A549 (cell line): ENCODE data around the gene ZBED1. TPM values are rescaled to one million over a fixed set of nuclear protein-coding genes. Genes with fewer than 3 reads are reported as not detected.
"Not testable (repeated sequence)": the region's sequence is repeated elsewhere in the genome, so short reads cannot be mapped to it uniquely, and the experiment has no call there.

Experiments
- ATAC-seq, 2 experiments: fragments of 200-7000 bp in 1 of 2; fragments of >200 bp in 1 of 2; cut with Nextera tagmentation in 1 of 2; cut with Tn5 transposase in 1 of 2; 3 replicates each; pipeline versions ENCODE4 v1.8.0 to v1.9.1; 2018 to 2020; ENCODE audit warnings: mild to moderate bottlenecking in 1 of 2, moderate library complexity in 1 of 2
- CTCF ChIA-PET: fragments of 300-600 bp; sonication (Branson Sonifier 250); formaldehyde crosslinking; extraction: SDS; loops from one replicate; lab custom pipeline; 2021; ENCODE audit warnings: antibody characterized with exemption, inconsistent platforms; lab: Yijun Ruan, JAX
- POLR2A ChIA-PET: fragments of 350-600 bp; formaldehyde crosslinking; extraction: SDS; loops from one replicate; lab custom pipeline; 2021; ENCODE audit warnings: antibody characterized with exemption, inconsistent platforms; lab: Yijun Ruan, JAX
- DNase-seq, 2 experiments: peaks; one replicate each; pipeline versions ENCODE4 v3.0.0 to v3.0.0-alpha.2; 2011 to 2016; ENCODE audit warnings: low read depth in 1 of 2, low spot score in 1 of 2
- FAIRE-seq: peaks from 2 replicates; lab custom pipeline; 2011; peaks lifted over from hg19 to GRCh38; lab: Jason Lieb, UNC
- H3K27ac ChIP-seq, 2 experiments: fragments of >200 bp; sonication (Bioruptor Twin); formaldehyde crosslinking; 3 replicates each; pipeline ENCODE4 v1.5.1; 2016 to 2017
- H3K4me1 ChIP-seq: fragments of >200 bp; sonication (Bioruptor Twin); formaldehyde crosslinking; 3 replicates; pipeline ENCODE4 v1.6.1; 2016
- H3K4me2 ChIP-seq: fragments of >200 bp; sonication (Bioruptor Twin); formaldehyde crosslinking; 3 replicates; pipeline ENCODE4 v1.6.1; 2016
- H3K4me3 ChIP-seq: fragments of >200 bp; sonication (Bioruptor Twin); formaldehyde crosslinking; 3 replicates; pipeline ENCODE4 v1.5.1; 2016
- H3K9me3 ChIP-seq: fragments of >200 bp; sonication (Bioruptor Twin); formaldehyde crosslinking; 3 replicates; pipeline ENCODE4 v1.6.1; 2016
- ATOH8 ChIP-seq: fragments of 250-450 bp; sonication (Bioruptor Pico); IDR thresholded peaks from 2 replicates; pipeline ENCODE4 v1.5.0; 2020; ENCODE audit warnings: low read depth, mild to moderate bottlenecking, moderate library complexity
- CBX2 ChIP-seq: fragments of 200-600 bp; sonication (generic); IDR thresholded peaks from 2 replicates; pipeline ENCODE4 v1.6.1; 2016; ENCODE audit warnings: low read depth, mild to moderate bottlenecking, borderline replicate concordance
- CBX8 ChIP-seq: fragments of 200-600 bp; sonication (generic); IDR thresholded peaks from 2 replicates; pipeline ENCODE4 v1.6.1; 2016
- CHD4 ChIP-seq: fragments of 200-600 bp; sonication (generic); IDR thresholded peaks from 2 replicates; pipeline ENCODE4 v1.6.1; 2016; ENCODE audit warnings: antibody characterized with exemption, mild to moderate bottlenecking, borderline replicate concordance
- CTCF ChIP-seq: fragments of >200 bp; sonication (Bioruptor Twin); formaldehyde crosslinking; IDR thresholded peaks from 3 replicates; pipeline ENCODE4 v1.5.1; 2016
- E2F6 ChIP-seq: IDR thresholded peaks from 2 replicates; pipeline ENCODE4 v1.6.1; 2012; ENCODE audit warnings: low read depth, borderline replicate concordance
- EHMT2 ChIP-seq: fragments of 200-600 bp; sonication (generic); IDR thresholded peaks from 2 replicates; pipeline ENCODE4 v1.6.1; 2016; ENCODE audit warnings: antibody characterized with exemption, low read depth, mild to moderate bottlenecking, moderate library complexity
- FOXS1 ChIP-seq: fragments of 250-450 bp; sonication (Bioruptor Pico); IDR thresholded peaks from 2 replicates; pipeline ENCODE4 v1.5.0; 2020; ENCODE audit warnings: mild to moderate bottlenecking, moderate library complexity
- HMGXB4 ChIP-seq: fragments of 250-450 bp; sonication (Bioruptor Pico); IDR thresholded peaks from 2 replicates; pipeline ENCODE4 v1.5.0; 2021; ENCODE audit warnings: mild to moderate bottlenecking, moderate library complexity, borderline replicate concordance
- HOXB13 ChIP-seq: fragments of 250-450 bp; sonication (Bioruptor Pico); IDR thresholded peaks from 2 replicates; pipeline ENCODE4 v1.5.0; 2020; ENCODE audit warnings: low read depth, mild to moderate bottlenecking, moderate library complexity
- JUNB ChIP-seq: fragments of >200 bp; sonication (Bioruptor Twin); formaldehyde crosslinking; IDR thresholded peaks from 2 replicates; pipeline ENCODE4 v1.6.1; 2016
- KDM1A ChIP-seq: fragments of 200-600 bp; sonication (generic); IDR thresholded peaks from 2 replicates; pipeline ENCODE4 v1.6.1; 2016; ENCODE audit warnings: low read depth, mild to moderate bottlenecking
- MAZ ChIP-seq: fragments of 150-350 bp; IDR thresholded peaks from 2 replicates; pipeline ENCODE4 v1.6.1; 2014; ENCODE audit warnings: antibody characterized with exemption, low read depth, low read length, borderline replicate concordance
- NPAS2 ChIP-seq: fragments of 250-450 bp; sonication (Bioruptor Pico); IDR thresholded peaks from 2 replicates; pipeline ENCODE4 v1.8.0; 2022; ENCODE audit warnings: mild to moderate bottlenecking, moderate library complexity, borderline replicate concordance
- PBX3 ChIP-seq: IDR thresholded peaks from 2 replicates; pipeline ENCODE4 v1.6.1; 2012
- RAD21 ChIP-seq, 2 experiments: fragments of >200 bp in 1 of 2; sonication (Bioruptor Twin) in 1 of 2; formaldehyde crosslinking in 1 of 2; IDR thresholded peaks in 1 of 2; conservative IDR thresholded peaks in 1 of 2; 2 replicates in 1 of 2; 3 replicates in 1 of 2; pipeline ENCODE4 v1.6.1; 2012 to 2018; ENCODE audit warnings: inconsistent platforms in 1 of 2
- RFX5 ChIP-seq: fragments of 450-650 bp; IDR thresholded peaks from 2 replicates; pipeline ENCODE4 v1.7.1; 2014; ENCODE audit warnings: antibody characterized with exemption, mild to moderate bottlenecking, moderate library complexity
- RNF2 ChIP-seq: fragments of 200-600 bp; sonication (generic); IDR thresholded peaks from 2 replicates; pipeline ENCODE4 v1.6.1; 2016; ENCODE audit warnings: low read depth, mild to moderate bottlenecking, antibody characterized with exemption, moderate library complexity, borderline replicate concordance
- TFCP2L1 ChIP-seq: fragments of 250-450 bp; sonication (Bioruptor Pico); IDR thresholded peaks from 2 replicates; pipeline ENCODE4 v1.5.0; 2021; ENCODE audit warnings: mild to moderate bottlenecking
- ZFP36 ChIP-seq: fragments of 450-650 bp; IDR thresholded peaks from 2 replicates; pipeline ENCODE4 v1.6.1; 2014; ENCODE audit warnings: borderline replicate concordance; ENCODE audit not compliant: partially characterized antibody
- ZSCAN20 ChIP-seq: fragments of 250-450 bp; sonication (Bioruptor Pico); IDR thresholded peaks from 2 replicates; pipeline ENCODE4 v1.8.0; 2022; ENCODE audit warnings: mild to moderate bottlenecking, moderate library complexity
- WGBS: methylation state at CpG from one replicate; pipeline ENCODE4 v1.1.6; 2017; ENCODE audit errors: missing lambda C conversion rate; 5-methylcytosine and 5-hydroxymethylcytosine counted together
- polyA plus RNA-seq, 4 experiments: library from polyadenylated mRNA; depleted of rRNA in 3 of 4; stranded (reverse); fragments of >200 nt; fragmentation: RNase III in 1 of 4; extraction: RNeasy Plus Mini Kit Qiagen cat#74134 plus additional on column Dnase treatment in 1 of 4; gene quantifications; 2 replicates in 3 of 4; 3 replicates in 1 of 4; pipeline ENCODE4 v1.2.3, GENCODE V29; 2011 to 2017

Gene ZBED1
- polyA plus RNA-seq, 2 of the 4 experiments (the other 2 are of a cell fraction): 19.7 to 21.9 TPM

- ATAC-seq, H3K4me3 ChIP-seq, CTCF ChIA-PET, POLR2A ChIA-PET, H3K4me2 ChIP-seq, FAIRE-seq, H3K27ac ChIP-seq, H3K9me3 ChIP-seq, DNase-seq: not testable (repeated sequence)
- WGBS: 86% methylated on average over 4 of the region's 4 CpGs
- TF ChIP-seq CHD4 (0 out of 2 replicates have a peak, but pooled peaks have one; percentile 42), KDM1A (0 out of 2 replicates have a peak, but pooled peaks have one; percentile 58)
- peaks cover 32% of the 10 kb centered on the region for H3K4me1 ChIP-seq
Observed at GRCh38 chrX:2469852-2470251, 30.9 kb downstream of the ZBED1 start.

- ChIA-PET CTCF (no interaction called here), POLR2A (no interaction called here)
- Histone ChIP-seq H3K4me1 (peaks cover 32% of the 10 kb centered on the region), H3K9me3 (no peaks in the 10 kb centered on the region), H3K4me2 (no peak overlapping the region), H3K27ac (no peak overlapping the region), H3K4me3 (no peak overlapping the region)
- FAIRE-seq: no peak
- 89% methylated on average over 22 of the region's 22 CpGs for WGBS
- no peak for ATAC-seq
- DNase-seq: peak in 1 of 2 experiments; percentile 62
- TF ChIP-seq HOXB13 (no peak), PBX3 (no peak), FOXS1 (no peak), RAD21 (conservative IDR thresholded peaks at IDR 0.05 in 1 of 2, IDR thresholded peaks at IDR 0.05 in 1 of 2) (no peak), CTCF (no peak), ZSCAN20 (CRISPR knock-in tag) (no peak), CBX8 (no peak)
Observed at GRCh38 chrX:2469196-2469685, 31.5 kb downstream of the ZBED1 start.

- FAIRE-seq (no peak), ATAC-seq (no peak), DNase-seq (peak in 1 of 2 experiments; percentile 53)
- peaks cover 31% of the 10 kb centered on the region for H3K4me1 ChIP-seq
- 84% methylated on average over 32 of the region's 32 CpGs for WGBS
- H3K27ac ChIP-seq: no peak overlapping the region
- H3K9me3 ChIP-seq: no peaks in the 10 kb centered on the region
- no peak overlapping the region for H3K4me2 ChIP-seq
- no peak overlapping the region for H3K4me3 ChIP-seq
- POLR2A ChIA-PET: no interaction called here
- CTCF ChIA-PET: no interaction called here
- no peak for TF ChIP-seq TFCP2L1 (CRISPR knock-in tag)
- TF ChIP-seq HMGXB4 (CRISPR knock-in tag): no peak
- TF ChIP-seq RFX5: no peak
- no peak for TF ChIP-seq CBX2
- TF ChIP-seq ATOH8: no peak
- no peak for TF ChIP-seq FOXS1
- no peak for TF ChIP-seq MAZ
- TF ChIP-seq JUNB: no peak
- TF ChIP-seq KDM1A: no peak
- TF ChIP-seq RNF2: no peak
- no peak for TF ChIP-seq E2F6
- no peak for TF ChIP-seq ZFP36
- TF ChIP-seq CTCF: no peak
- no peak for TF ChIP-seq NPAS2 (CRISPR knock-in tag)
- TF ChIP-seq EHMT2: no peak
Observed at GRCh38 chrX:2468261-2469195, 32.2 kb downstream of the ZBED1 start.
